AG09319 (cell line): ENCODE measurements around the gene HTR3A.

Experiments
- DNase-seq: peaks from one replicate; pipeline ENCODE4 v3.0.0-alpha.2; 2010; ENCODE audit warnings: low read depth; ENCODE audit errors: extremely low read depth
- CTCF ChIP-seq: IDR thresholded peaks from 2 replicates; pipeline ENCODE4 v1.5.1; 2011; ENCODE audit warnings: low read depth, mild to moderate bottlenecking, inconsistent platforms, low read length, moderate library complexity

The HTR3A gene

GRCh38 chr11:113954235-113954634 lies 20.7 kb upstream of the HTR3A start:
- TF ChIP-seq CTCF = no peak
- DNase-seq = no peak

- no peak for TF ChIP-seq CTCF
- DNase-seq = no peak
Measured at GRCh38 chr11:113956986-113957385, 17.9 kb upstream of the HTR3A start.

- no peak for DNase-seq
- no peak for TF ChIP-seq CTCF
Measured at GRCh38 chr11:113960702-113961330, 14.1 kb upstream of the HTR3A start.

GRCh38 chr11:113967361-113967760 lies 7.5 kb upstream of the HTR3A start:
- TF ChIP-seq CTCF = no peak
- no peak for DNase-seq

GRCh38 chr11:113971506-113972195 lies 3.3 kb upstream of the HTR3A start:
- no peak for TF ChIP-seq CTCF
- DNase-seq = no peak

- DNase-seq = no peak
- no peak for TF ChIP-seq CTCF
Measured at GRCh38 chr11:113977071-113977490, 2.2 kb downstream of the HTR3A start.

GRCh38 chr11:113977701-113978100 lies 2.8 kb downstream of the HTR3A start:
- no peak for TF ChIP-seq CTCF
- no peak for DNase-seq
